Endothelial cell (in vitro differentiated cells): ENCODE measurements around the gene TRABD2B. TPM values are rescaled to one million over a fixed set of nuclear protein-coding genes. Genes with fewer than 3 reads are reported as not detected.

Experiments used
- DNase-seq: peaks from one replicate; pipeline ENCODE4 v3.0.0; 2021; ENCODE audit warnings: low spot score
- H3K27ac Mint-ChIP-seq: one replicate; pipeline ENCODE4 v1.8.0; 2021; ENCODE audit warnings: mixed read lengths, inconsistent platforms; ENCODE audit not compliant: unreplicated experiment
- H3K27me3 Mint-ChIP-seq: one replicate; pipeline ENCODE4 v1.8.0; 2021; ENCODE audit warnings: mild to moderate bottlenecking, moderate library complexity, mixed read lengths, inconsistent platforms; ENCODE audit not compliant: unreplicated experiment
- H3K36me3 Mint-ChIP-seq: one replicate; pipeline ENCODE4 v1.8.0; 2021; ENCODE audit warnings: mild to moderate bottlenecking, low read depth, mixed read lengths, inconsistent platforms; ENCODE audit not compliant: unreplicated experiment
- H3K4me1 Mint-ChIP-seq: one replicate; pipeline ENCODE4 v1.8.0; 2021; ENCODE audit warnings: mild to moderate bottlenecking, mixed read lengths, inconsistent platforms; ENCODE audit not compliant: unreplicated experiment
- H3K4me3 Mint-ChIP-seq: one replicate; pipeline ENCODE4 v1.8.0; 2021; ENCODE audit warnings: mild to moderate bottlenecking, mixed read lengths, inconsistent platforms; ENCODE audit not compliant: unreplicated experiment
- H3K9me3 Mint-ChIP-seq: one replicate; pipeline ENCODE4 v1.8.0; 2021; ENCODE audit warnings: mixed read lengths, inconsistent platforms; ENCODE audit not compliant: unreplicated experiment
- total RNA-seq: library from RNA; stranded (reverse); fragmentation: NEBNext Ultra II Directional; extraction: Animal tissue kit (Norgen Biotek cat#: 25700); gene quantifications from one replicate; pipeline ENCODE4 v1.2.1, GENCODE V29; 2021; ENCODE audit not compliant: unreplicated experiment
- TF ChIP-seq, protein P1 (sequence below): fragments of 200-600 bp; sonication (generic); IDR thresholded peaks from one replicate; pipeline ENCODE4 v1.5.0; 2021; ENCODE audit warnings: antibody characterized with exemption; ENCODE audit not compliant: unreplicated experiment

The TRABD2B gene
- total RNA-seq, 1 donor from 2014 or later = 1.0 TPM

DNA sequence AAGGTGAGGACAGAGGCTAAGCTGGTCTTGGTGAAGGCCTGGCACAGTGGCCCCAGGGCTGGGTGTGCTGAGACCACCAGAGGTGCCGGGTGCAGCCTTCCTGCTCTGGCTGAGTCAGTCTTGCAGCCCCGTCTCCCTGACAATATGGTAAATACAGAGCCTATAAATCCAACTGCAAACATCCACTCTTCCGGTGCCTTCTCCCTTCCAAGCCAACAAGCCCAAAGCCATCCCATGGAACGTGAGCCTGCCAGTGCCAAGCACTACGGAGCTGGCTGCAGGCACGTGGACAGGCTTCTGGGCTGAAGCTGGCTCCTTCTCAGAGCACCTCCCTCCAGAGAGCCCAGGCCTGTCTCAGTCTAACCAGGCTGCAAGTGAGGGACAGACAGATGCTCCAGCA is 70.0 kb downstream of the TRABD2B start:
- TF ChIP-seq, protein P1, sequence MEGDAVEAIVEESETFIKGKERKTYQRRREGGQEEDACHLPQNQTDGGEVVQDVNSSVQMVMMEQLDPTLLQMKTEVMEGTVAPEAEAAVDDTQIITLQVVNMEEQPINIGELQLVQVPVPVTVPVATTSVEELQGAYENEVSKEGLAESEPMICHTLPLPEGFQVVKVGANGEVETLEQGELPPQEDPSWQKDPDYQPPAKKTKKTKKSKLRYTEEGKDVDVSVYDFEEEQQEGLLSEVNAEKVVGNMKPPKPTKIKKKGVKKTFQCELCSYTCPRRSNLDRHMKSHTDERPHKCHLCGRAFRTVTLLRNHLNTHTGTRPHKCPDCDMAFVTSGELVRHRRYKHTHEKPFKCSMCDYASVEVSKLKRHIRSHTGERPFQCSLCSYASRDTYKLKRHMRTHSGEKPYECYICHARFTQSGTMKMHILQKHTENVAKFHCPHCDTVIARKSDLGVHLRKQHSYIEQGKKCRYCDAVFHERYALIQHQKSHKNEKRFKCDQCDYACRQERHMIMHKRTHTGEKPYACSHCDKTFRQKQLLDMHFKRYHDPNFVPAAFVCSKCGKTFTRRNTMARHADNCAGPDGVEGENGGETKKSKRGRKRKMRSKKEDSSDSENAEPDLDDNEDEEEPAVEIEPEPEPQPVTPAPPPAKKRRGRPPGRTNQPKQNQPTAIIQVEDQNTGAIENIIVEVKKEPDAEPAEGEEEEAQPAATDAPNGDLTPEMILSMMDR = no peak
- Mint-ChIP-seq H3K4me1 (no peaks in the 10 kb centered on the region), H3K36me3 (no peaks in the 10 kb centered on the region), H3K4me3 (no peak overlapping the region), H3K27me3 (no peaks in the 10 kb centered on the region), H3K9me3 (no peaks in the 10 kb centered on the region), H3K27ac (no peak overlapping the region)
- DNase-seq = no peak

DNA sequence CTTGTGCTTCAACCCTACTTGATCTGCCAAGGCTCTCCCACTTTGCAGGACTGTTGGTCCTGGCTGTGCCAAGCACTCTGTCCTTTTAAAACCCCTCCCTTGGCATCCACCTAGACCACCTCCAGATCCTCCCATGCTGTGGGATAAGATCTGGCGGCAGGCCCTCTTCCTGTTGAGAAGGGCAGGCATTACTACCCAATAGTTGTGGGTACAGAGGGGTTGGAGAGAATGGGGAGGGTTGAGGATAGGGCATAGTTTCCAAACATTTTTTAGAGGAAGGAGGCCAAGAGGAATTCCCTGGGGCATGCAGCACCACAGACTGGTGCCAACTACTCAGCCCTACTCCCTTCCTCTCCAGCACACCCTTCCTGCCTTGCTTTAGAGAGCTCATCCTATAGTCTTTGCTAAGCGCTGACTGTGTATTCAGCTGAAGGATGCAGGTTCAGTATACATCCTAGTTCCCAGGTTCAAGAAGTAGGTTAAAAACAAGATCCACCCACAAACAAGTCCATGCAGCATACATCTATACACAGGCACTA is 70.7 kb downstream of the TRABD2B start:
- no peak overlapping the region for H3K27ac Mint-ChIP-seq
- no peaks in the 10 kb centered on the region for H3K36me3 Mint-ChIP-seq
- H3K4me1 Mint-ChIP-seq = no peaks in the 10 kb centered on the region
- no peaks in the 10 kb centered on the region for H3K9me3 Mint-ChIP-seq
- H3K4me3 Mint-ChIP-seq = no peak overlapping the region
- TF ChIP-seq, protein P1 = no peak
- no peak for DNase-seq
- H3K27me3 Mint-ChIP-seq = no peaks in the 10 kb centered on the region

DNA sequence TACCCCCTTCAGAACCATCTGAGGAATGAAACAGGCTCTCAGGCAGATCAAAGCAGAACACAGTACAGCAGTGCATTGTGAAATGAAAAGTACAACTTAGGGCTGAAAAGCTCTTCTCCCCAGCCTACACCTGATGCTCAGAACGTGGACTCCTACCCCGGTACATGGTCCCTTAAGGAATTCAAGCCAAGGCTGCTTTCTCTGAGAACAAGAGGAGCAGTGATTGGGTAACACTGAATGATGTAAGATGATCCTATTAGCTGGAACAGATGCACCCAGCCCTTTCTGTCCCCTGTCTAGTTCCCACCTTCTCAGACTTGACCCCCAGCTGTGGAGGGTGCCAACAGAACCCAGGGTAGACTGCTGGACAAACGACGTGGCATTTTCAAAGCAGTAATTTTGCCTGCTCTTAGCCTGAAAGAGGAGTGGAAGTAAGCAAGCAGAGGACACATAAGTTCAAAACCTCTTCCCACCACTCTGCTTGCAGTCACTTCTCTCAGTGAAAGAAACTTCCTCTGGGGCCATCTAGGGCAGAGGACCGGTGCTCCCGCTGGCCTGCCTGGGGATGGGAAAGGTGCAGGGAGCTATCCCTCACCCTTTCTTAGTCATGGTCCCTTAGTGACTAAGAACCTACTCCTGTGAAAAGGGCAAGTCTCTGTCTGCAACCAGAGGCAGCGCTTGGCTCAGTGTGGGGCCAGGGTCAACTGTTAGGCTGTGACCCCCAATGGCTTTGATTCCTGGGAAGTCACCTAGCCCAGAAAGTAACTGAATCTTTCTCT is 72.7 kb downstream of the TRABD2B start:
- TF ChIP-seq, protein P1 = no peak
- Mint-ChIP-seq H3K36me3 (no peaks in the 10 kb centered on the region), H3K9me3 (no peaks in the 10 kb centered on the region), H3K4me3 (no peak overlapping the region), H3K27ac (no peak overlapping the region), H3K27me3 (no peaks in the 10 kb centered on the region), H3K4me1 (no peaks in the 10 kb centered on the region)
- DNase-seq = no peak

DNA sequence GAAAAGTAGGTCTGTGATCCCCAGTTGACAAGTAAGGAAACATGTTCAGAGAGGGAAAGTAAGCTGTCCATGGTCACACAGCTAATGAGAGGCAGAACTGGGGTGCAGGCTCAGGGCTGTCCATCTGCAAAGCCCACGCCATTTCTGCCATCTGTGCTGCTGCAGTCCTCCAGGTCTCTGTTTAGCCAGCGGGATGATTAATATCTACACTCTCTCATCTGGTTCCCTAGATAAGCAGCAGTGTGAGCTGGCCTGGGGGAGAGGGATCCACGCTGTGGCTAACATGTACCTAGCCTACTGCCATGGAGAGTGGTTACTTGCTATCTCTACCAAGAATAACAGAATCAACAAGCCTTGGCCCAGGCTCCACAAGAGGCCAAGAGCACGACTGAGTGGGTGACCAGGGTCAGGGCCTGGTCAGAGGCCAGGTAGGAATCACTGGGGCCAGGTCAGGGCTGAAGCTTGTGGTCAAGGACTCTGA is 75.2 kb downstream of the TRABD2B start:
- Mint-ChIP-seq H3K36me3 (no peaks in the 10 kb centered on the region), H3K27ac (no peak overlapping the region), H3K9me3 (no peaks in the 10 kb centered on the region), H3K4me3 (no peak overlapping the region), H3K4me1 (peaks cover 2% of the 10 kb centered on the region), H3K27me3 (no peaks in the 10 kb centered on the region)
- no peak for DNase-seq
- TF ChIP-seq, protein P1 = no peak
